Measurements from ENCODE around the gene SMIM20. TPM values are rescaled to one million over a fixed set of nuclear protein-coding genes. Genes with fewer than 3 reads are reported as not detected.

SMIM20 gene
- total and polyA plus RNA-seq, 12 donors, result 27.4 to 48.5 (median 42.0) TPM

DNA sequence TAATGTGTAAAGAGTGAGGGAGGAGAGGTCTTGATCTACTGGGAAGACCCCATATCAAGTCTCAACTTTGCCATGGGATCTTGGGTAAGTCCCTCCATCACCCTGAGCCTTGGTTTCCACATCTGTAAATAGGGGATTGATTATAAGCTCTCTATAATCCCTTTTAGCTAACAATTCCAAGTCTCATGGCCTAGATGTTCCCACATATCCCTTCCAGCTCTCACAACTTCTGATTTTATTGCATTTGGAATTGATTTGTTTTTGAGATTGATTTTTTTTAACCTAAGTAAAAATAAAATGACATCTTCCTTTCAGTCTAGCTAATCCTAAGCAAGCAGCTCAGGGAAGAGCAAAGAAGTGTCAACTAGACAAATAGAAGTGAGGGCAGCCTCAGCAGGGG lies 29.8 kb downstream of the SMIM20 start:
- intact Hi-C loops (cut with DNase I), result no loop called here
- Histone ChIP-seq H3K27ac (peak overlapping the region in 6 of 10 donors; percentile 1 to 74 (median 54)), H3K36me3 (no peaks in the 10 kb centered on the region), H3K4me1 (peaks cover 0 to 16% (median 4%) of the 10 kb centered on the region in 9 donors), H3K4me3 (no peak overlapping the region), H3K9me3 (no peaks in the 10 kb centered on the region), H3K27me3 (peaks cover 0 to 3% (median 0%) of the 10 kb centered on the region in 7 donors)
- TF ChIP-seq, protein P1, sequence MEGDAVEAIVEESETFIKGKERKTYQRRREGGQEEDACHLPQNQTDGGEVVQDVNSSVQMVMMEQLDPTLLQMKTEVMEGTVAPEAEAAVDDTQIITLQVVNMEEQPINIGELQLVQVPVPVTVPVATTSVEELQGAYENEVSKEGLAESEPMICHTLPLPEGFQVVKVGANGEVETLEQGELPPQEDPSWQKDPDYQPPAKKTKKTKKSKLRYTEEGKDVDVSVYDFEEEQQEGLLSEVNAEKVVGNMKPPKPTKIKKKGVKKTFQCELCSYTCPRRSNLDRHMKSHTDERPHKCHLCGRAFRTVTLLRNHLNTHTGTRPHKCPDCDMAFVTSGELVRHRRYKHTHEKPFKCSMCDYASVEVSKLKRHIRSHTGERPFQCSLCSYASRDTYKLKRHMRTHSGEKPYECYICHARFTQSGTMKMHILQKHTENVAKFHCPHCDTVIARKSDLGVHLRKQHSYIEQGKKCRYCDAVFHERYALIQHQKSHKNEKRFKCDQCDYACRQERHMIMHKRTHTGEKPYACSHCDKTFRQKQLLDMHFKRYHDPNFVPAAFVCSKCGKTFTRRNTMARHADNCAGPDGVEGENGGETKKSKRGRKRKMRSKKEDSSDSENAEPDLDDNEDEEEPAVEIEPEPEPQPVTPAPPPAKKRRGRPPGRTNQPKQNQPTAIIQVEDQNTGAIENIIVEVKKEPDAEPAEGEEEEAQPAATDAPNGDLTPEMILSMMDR (IDR thresholded peaks at IDR 0.05), result no peak
- ATAC-seq (no peak), DNase-seq (no peak)

DNA sequence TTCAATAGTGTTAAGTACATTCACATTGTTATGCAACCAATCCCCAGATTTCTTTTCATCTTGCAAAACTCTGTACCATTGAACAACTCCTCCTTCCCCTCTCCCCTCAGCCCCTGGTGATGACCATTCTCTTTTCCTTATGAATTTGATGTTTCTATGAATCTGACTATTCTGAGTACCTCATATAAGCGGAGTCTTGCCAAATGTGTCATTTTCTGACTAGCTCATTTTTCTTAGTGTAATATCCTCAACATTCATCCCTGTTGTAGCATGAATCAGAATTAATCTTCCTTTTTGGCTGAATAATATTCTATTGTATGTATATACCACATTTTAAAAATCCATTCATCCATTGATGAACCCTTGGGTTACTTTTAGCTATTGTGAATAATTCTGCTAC lies 34.0 kb downstream of the SMIM20 start:
- TF ChIP-seq, protein P1 (IDR thresholded peaks at IDR 0.05), result no peak
- intact Hi-C loops (cut with DNase I), result no loop called here
- Histone ChIP-seq H3K9me3 (no peaks in the 10 kb centered on the region), H3K27ac (no peak overlapping the region), H3K4me3 (no peak overlapping the region), H3K36me3 (no peaks in the 10 kb centered on the region), H3K4me1 (peaks cover 0 to 16% (median 7%) of the 10 kb centered on the region in 9 donors), H3K27me3 (peaks cover 0 to 29% (median 13%) of the 10 kb centered on the region in 7 donors)
- ATAC-seq, result no peak
- 100% methylated on average over 1 of the region's 1 CpG for WGBS, 2 donors
- DNase-seq, result no peak

DNA sequence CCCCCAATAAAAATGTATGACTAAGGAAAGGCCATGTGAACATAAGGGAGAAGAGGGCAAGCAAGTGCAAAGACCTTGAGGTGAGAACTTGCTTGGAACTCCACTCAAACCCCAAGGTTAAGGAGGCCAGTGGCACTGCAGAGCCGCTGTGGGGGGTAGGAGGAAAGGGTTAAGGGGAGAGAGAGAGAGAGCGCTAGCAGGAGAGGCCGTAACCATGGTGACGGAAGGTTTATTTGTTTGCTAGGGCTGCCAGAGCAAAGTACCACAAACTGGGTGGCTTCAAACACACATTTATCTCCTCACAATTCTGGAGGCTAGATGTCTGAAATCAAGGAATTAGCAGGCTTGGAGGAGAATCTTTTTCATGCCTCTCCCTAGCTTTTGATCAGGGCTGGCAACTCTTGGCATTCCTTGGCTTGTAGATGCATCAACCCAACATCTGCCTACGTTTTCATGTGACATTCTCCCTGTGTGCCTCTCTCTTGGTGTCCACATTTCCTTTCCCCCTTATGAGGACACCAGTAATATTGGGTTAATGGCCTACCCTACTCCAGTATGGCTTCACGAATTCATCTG lies 35.2 kb downstream of the SMIM20 start:
- Histone ChIP-seq H3K27ac (no peak overlapping the region), H3K9me3 (no peaks in the 10 kb centered on the region), H3K36me3 (no peaks in the 10 kb centered on the region), H3K27me3 (peaks cover 0 to 29% (median 13%) of the 10 kb centered on the region in 7 donors), H3K4me3 (no peak overlapping the region), H3K4me1 (peaks cover 0 to 8% (median 0%) of the 10 kb centered on the region in 9 donors)
- ATAC-seq (no peak), DNase-seq (no peak)
- 61 to 74% methylated on average over 6 of the region's 6 CpGs for WGBS, 2 donors
- intact Hi-C loops (cut with DNase I), result no loop called here
- TF ChIP-seq, protein P1 (IDR thresholded peaks at IDR 0.05), result no peak

DNA sequence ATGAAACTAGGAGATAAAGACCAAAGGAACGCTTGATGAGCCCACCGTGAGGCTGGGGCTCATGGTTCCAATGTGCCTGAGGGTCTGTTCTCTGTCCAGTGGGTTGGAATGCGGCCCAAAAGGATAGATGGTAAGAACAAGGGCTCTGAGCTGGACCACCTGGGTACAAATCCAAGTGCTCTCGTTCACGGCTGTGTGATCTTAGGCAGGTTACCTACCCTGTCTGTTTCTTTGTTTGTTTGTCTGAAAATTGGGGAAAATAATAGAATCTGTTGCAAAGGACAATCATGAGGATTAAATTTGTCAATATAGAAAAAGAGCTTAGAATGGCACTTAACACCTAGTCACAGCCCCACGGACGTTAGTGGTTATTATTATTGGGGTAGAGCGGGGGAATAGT lies 36.0 kb downstream of the SMIM20 start:
- Histone ChIP-seq H3K27ac (no peak overlapping the region), H3K36me3 (no peaks in the 10 kb centered on the region), H3K4me1 (peaks cover 0 to 8% (median 0%) of the 10 kb centered on the region in 9 donors), H3K4me3 (no peak overlapping the region), H3K9me3 (no peaks in the 10 kb centered on the region), H3K27me3 (peaks cover 0 to 33% (median 13%) of the 10 kb centered on the region in 7 donors)
- DNase-seq, result no peak
- WGBS, 2 donors, result 80 to 84% methylated on average over 8 of the region's 8 CpGs
- TF ChIP-seq, protein P1 (IDR thresholded peaks at IDR 0.05), result no peak
- intact Hi-C loops (cut with DNase I), result no loop called here
- no peak for ATAC-seq
